Measurements from ENCODE around the gene ACP5. TPM values are rescaled to one million over a fixed set of nuclear protein-coding genes. Genes with fewer than 3 reads are reported as not detected.
"Not testable (repeated sequence)": the region's sequence is repeated elsewhere in the genome, so short reads cannot be mapped to it uniquely, and the experiment has no call there.

ACP5 gene
- total RNA-seq, 6 experiments from 2014 or later = 1.5 to 2.8 (median 2.3) TPM

GRCh38 chr19:11576227-11576626 lies 1.2 kb downstream of the ACP5 start:
- peaks cover 6% of the 10 kb centered on the region for H3K27me3 Mint-ChIP-seq (ENCODE audit: insufficient read depth)
- no peak overlapping the region for H3K4me3 Mint-ChIP-seq
- H3K36me3 Mint-ChIP-seq (ENCODE audit: low read depth) = no peaks in the 10 kb centered on the region
- H3K27ac Mint-ChIP-seq = no peak overlapping the region
- no peaks in the 10 kb centered on the region for H3K9me3 Mint-ChIP-seq
- TF ChIP-seq CTCF (IDR thresholded peaks at IDR 0.05) = no peak
- DNase-seq = no peak
- H3K4me1 Mint-ChIP-seq (ENCODE audit: low read depth) = peaks cover 5% of the 10 kb centered on the region

- Mint-ChIP-seq H3K4me1 (ENCODE audit: low read depth) (no peaks in the 10 kb centered on the region), H3K4me3 (no peak overlapping the region), H3K9me3 (no peaks in the 10 kb centered on the region), H3K27ac (no peak overlapping the region), H3K36me3 (ENCODE audit: low read depth) (no peaks in the 10 kb centered on the region), H3K27me3 (ENCODE audit: insufficient read depth) (peaks cover 3% of the 10 kb centered on the region)
- TF ChIP-seq CTCF (IDR thresholded peaks at IDR 0.05) = no peak
- DNase-seq = no peak
Measured at GRCh38 chr19:11574689-11575088, 2.8 kb downstream of the ACP5 start.

- H3K9me3 Mint-ChIP-seq; H3K27ac Mint-ChIP-seq; DNase-seq; H3K4me1 Mint-ChIP-seq (ENCODE audit: low read depth); H3K36me3 Mint-ChIP-seq (ENCODE audit: low read depth); H3K4me3 Mint-ChIP-seq; H3K27me3 Mint-ChIP-seq (ENCODE audit: insufficient read depth): not testable (repeated sequence)
Measured at GRCh38 chr19:11573763-11574162, 3.7 kb downstream of the ACP5 start.

GRCh38 chr19:11573354-11573753 lies 4.1 kb downstream of the ACP5 start:
- not testable (repeated sequence) for H3K27ac Mint-ChIP-seq; H3K36me3 Mint-ChIP-seq (ENCODE audit: low read depth); H3K4me3 Mint-ChIP-seq; H3K9me3 Mint-ChIP-seq; H3K27me3 Mint-ChIP-seq (ENCODE audit: insufficient read depth); H3K4me1 Mint-ChIP-seq (ENCODE audit: low read depth); DNase-seq

GRCh38 chr19:11570039-11570462 lies 7.4 kb downstream of the ACP5 start:
- Mint-ChIP-seq H3K9me3 (no peaks in the 10 kb centered on the region), H3K36me3 (ENCODE audit: low read depth) (no peaks in the 10 kb centered on the region), H3K4me1 (ENCODE audit: low read depth) (peaks cover 7% of the 10 kb centered on the region), H3K27me3 (ENCODE audit: insufficient read depth) (peaks cover 6% of the 10 kb centered on the region), H3K4me3 (no peak overlapping the region), H3K27ac (no peak overlapping the region)
- TF ChIP-seq CTCF (IDR thresholded peaks at IDR 0.05) = no peak
- DNase-seq = no peak

GRCh38 chr19:11566164-11566563 lies 11.3 kb downstream of the ACP5 start:
- no peak overlapping the region for H3K27ac Mint-ChIP-seq
- peaks cover 4% of the 10 kb centered on the region for H3K27me3 Mint-ChIP-seq (ENCODE audit: insufficient read depth)
- no peak for DNase-seq
- peaks cover 7% of the 10 kb centered on the region for H3K4me1 Mint-ChIP-seq (ENCODE audit: low read depth)
- no peak for TF ChIP-seq CTCF (IDR thresholded peaks at IDR 0.05)
- H3K36me3 Mint-ChIP-seq (ENCODE audit: low read depth) = no peaks in the 10 kb centered on the region
- H3K9me3 Mint-ChIP-seq = no peaks in the 10 kb centered on the region
- no peak overlapping the region for H3K4me3 Mint-ChIP-seq

GRCh38 chr19:11565649-11565980 lies 11.8 kb downstream of the ACP5 start:
- peaks cover 10% of the 10 kb centered on the region for H3K4me1 Mint-ChIP-seq (ENCODE audit: low read depth)
- H3K9me3 Mint-ChIP-seq; H3K4me3 Mint-ChIP-seq; H3K27ac Mint-ChIP-seq; DNase-seq; H3K36me3 Mint-ChIP-seq (ENCODE audit: low read depth); H3K27me3 Mint-ChIP-seq (ENCODE audit: insufficient read depth): not testable (repeated sequence)

GRCh38 chr19:11564082-11564807 lies 13.2 kb downstream of the ACP5 start:
- H3K4me1 Mint-ChIP-seq (ENCODE audit: low read depth) = peaks cover 19% of the 10 kb centered on the region
- H3K9me3 Mint-ChIP-seq; H3K27me3 Mint-ChIP-seq (ENCODE audit: insufficient read depth); H3K27ac Mint-ChIP-seq; DNase-seq; H3K4me3 Mint-ChIP-seq; H3K36me3 Mint-ChIP-seq (ENCODE audit: low read depth): not testable (repeated sequence)

All from HFFc6 (cell line).